Spleen (tissue), 7 donors: Measurements from ENCODE around the gene TSPAN14.

Experiments used
- POLR2A ChIP-seq, 3 donors: fragments of 450-650 bp; IDR thresholded peaks; one replicate each; pipeline ENCODE4 v1.5.1; 2017; ENCODE audit warnings: antibody characterized with exemption in 3 of 3, mild to moderate bottlenecking in 1 of 3
- POLR2AphosphoS5 ChIP-seq, 3 donors: sonication (generic); formaldehyde crosslinking; IDR thresholded peaks; one replicate each; pipeline ENCODE4 v1.5.1; 2017; ENCODE audit warnings: antibody characterized with exemption in 3 of 3
- TF ChIP-seq, protein P1 (sequence below), 11 experiments: fragments of 200-600 bp in 7 of 11; fragments of 450-650 bp in 4 of 11; sonication (generic) in 4 of 11; IDR thresholded peaks in 8 of 11; conservative IDR thresholded peaks in 3 of 11; 1 replicate in 7 of 11; 2 replicates in 4 of 11; pipeline versions ENCODE4 v1.4.0 to v1.8.0; 2016 to 2021; ENCODE audit warnings: antibody characterized with exemption in 11 of 11, inconsistent platforms in 4 of 11, mild to moderate bottlenecking in 1 of 11
- donor health status: DM: no; HTN: no; CAD: no; lungs with moderate emphysema.
- donor health status: DM: no; HTN: no; CAD: no.
- donor health status: DM: no; HTN: no; CAD: no.

DNA sequence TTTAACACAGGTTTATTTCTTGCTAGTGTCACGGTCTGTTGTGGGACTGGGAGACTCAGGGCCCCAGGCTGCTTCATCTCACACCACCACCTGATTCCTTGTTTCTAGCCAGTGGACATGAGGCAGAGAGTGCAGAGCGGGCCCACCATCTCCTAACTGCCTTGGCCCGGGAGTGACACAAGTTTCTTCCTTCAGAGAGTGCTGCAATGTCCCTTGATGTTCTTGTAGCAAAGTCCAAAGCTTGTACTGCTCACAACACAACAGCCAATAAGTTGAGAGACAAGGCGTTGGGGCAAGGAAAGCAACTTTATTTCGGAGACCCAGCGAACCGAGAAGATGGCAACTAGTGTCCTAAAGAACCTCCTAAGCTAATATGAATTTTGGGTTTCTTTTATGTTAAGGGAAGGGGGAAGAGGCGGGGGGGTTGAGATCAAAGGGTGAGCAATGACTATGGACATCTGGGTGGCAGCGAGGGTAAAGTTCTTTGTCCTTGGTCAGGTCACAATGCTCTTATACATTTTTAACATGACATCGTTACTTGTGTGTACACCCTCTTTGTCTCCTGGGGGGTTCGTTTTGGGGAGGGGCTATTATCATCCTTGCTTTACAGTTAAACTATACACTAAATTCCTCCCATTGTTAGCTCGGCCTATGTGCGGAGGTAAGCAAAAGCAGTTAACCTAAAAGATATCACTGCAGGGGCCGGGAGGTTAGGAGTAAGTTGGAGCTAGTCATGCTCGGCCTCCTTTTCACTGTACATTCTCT, 115.2 kb downstream of the TSPAN14 start:
- TF ChIP-seq, protein P1, sequence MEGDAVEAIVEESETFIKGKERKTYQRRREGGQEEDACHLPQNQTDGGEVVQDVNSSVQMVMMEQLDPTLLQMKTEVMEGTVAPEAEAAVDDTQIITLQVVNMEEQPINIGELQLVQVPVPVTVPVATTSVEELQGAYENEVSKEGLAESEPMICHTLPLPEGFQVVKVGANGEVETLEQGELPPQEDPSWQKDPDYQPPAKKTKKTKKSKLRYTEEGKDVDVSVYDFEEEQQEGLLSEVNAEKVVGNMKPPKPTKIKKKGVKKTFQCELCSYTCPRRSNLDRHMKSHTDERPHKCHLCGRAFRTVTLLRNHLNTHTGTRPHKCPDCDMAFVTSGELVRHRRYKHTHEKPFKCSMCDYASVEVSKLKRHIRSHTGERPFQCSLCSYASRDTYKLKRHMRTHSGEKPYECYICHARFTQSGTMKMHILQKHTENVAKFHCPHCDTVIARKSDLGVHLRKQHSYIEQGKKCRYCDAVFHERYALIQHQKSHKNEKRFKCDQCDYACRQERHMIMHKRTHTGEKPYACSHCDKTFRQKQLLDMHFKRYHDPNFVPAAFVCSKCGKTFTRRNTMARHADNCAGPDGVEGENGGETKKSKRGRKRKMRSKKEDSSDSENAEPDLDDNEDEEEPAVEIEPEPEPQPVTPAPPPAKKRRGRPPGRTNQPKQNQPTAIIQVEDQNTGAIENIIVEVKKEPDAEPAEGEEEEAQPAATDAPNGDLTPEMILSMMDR (IDR thresholded peaks at IDR 0.05 in 8 of 11, conservative IDR thresholded peaks at IDR 0.05 in 3 of 11) = no peak
- no peak for TF ChIP-seq POLR2A (IDR thresholded peaks at IDR 0.05)
- TF ChIP-seq POLR2AphosphoS5 (IDR thresholded peaks at IDR 0.05) = no peak
